Right atrium auricular region (tissue), 2 donors: ENCODE results near the gene IP6K2. TPM values are rescaled to one million over a fixed set of nuclear protein-coding genes. Genes with fewer than 3 reads are reported as not detected.

Experiments used
- DNase-seq: peaks from one replicate; pipeline ENCODE4 v3.0.0-alpha.2; 2019; ENCODE audit warnings: low spot score
- H3K27ac ChIP-seq, 2 donors: fragments of 200-600 bp; sonication (generic); 1 replicate in 1 of 2; 2 replicates in 1 of 2; pipeline ENCODE4 v1.5.1; 2016 to 2019
- H3K27me3 ChIP-seq, 2 donors: fragments of 200-600 bp; sonication (generic); one replicate each; pipeline versions ENCODE4 v1.5.1 to v1.6.0; 2017 to 2019
- H3K36me3 ChIP-seq: fragments of 200-600 bp; sonication (generic); one replicate; pipeline ENCODE4 v1.5.1; 2016
- H3K4me1 ChIP-seq, 2 donors: fragments of 200-600 bp; sonication (generic); one replicate each; pipeline versions ENCODE4 v1.5.1 to v1.6.0; 2017 to 2019
- H3K4me3 ChIP-seq, 2 donors: fragments of 200-600 bp; sonication (generic); 1 replicate in 1 of 2; 2 replicates in 1 of 2; pipeline ENCODE4 v1.5.1; 2017 to 2019; ENCODE audit warnings: mild to moderate bottlenecking in 1 of 2, moderate library complexity in 1 of 2
- H3K9me3 ChIP-seq, 2 donors: fragments of 200-600 bp; sonication (generic); one replicate each; pipeline ENCODE4 v1.5.1; 2019
- CTCF ChIP-seq, 2 donors: fragments of 200-600 bp; sonication (generic); IDR thresholded peaks; one replicate each; pipeline ENCODE4 v1.5.1; 2019; ENCODE audit warnings: antibody characterized with exemption in 2 of 2
- total RNA-seq, 2 donors: library from RNA; depleted of rRNA; stranded (reverse); fragments of >200 nt; gene quantifications; one replicate each; pipeline ENCODE4 v1.1.0, GENCODE V29; 2016

Gene IP6K2
- total RNA-seq, 2 donors from 2014 or later = 35.7 to 39.6 TPM

- peaks cover 59% of the 10 kb centered on the region for H3K36me3 ChIP-seq
- peaks cover 0 to 42% of the 10 kb centered on the region in 2 donors for H3K4me1 ChIP-seq
- DNase-seq = no peak
- H3K27ac ChIP-seq = peak overlapping the region; percentile 85 to 91
- H3K9me3 ChIP-seq = no peaks in the 10 kb centered on the region
- no peak for TF ChIP-seq CTCF (IDR thresholded peaks at IDR 0.05)
- no peaks in the 10 kb centered on the region for H3K27me3 ChIP-seq
- peak overlapping the region; percentile 90 to 94 for H3K4me3 ChIP-seq
Measured at GRCh38 chr3:48685293-48685602, 31.8 kb downstream of the IP6K2 start.

- no peak for TF ChIP-seq CTCF (IDR thresholded peaks at IDR 0.05)
- H3K4me3 ChIP-seq = peak overlapping the region; percentile 90 to 94
- no peaks in the 10 kb centered on the region for H3K9me3 ChIP-seq
- H3K27me3 ChIP-seq = no peaks in the 10 kb centered on the region
- peak overlapping the region; percentile 85 to 91 for H3K27ac ChIP-seq
- peaks cover 0 to 42% of the 10 kb centered on the region in 2 donors for H3K4me1 ChIP-seq
- DNase-seq = peak; percentile 81
- H3K36me3 ChIP-seq = peaks cover 59% of the 10 kb centered on the region
Measured at GRCh38 chr3:48684480-48685143, 32.4 kb downstream of the IP6K2 start.

GRCh38 chr3:48684054-48684349, 33.0 kb downstream of the IP6K2 start:
- DNase-seq = no peak
- Histone ChIP-seq H3K4me1 (peaks cover 0 to 42% of the 10 kb centered on the region in 2 donors), H3K36me3 (peaks cover 59% of the 10 kb centered on the region), H3K27ac (peak overlapping the region; percentile 85 to 91), H3K4me3 (peak overlapping the region; percentile 90 to 94), H3K9me3 (no peaks in the 10 kb centered on the region), H3K27me3 (no peaks in the 10 kb centered on the region)
- TF ChIP-seq CTCF (IDR thresholded peaks at IDR 0.05) = no peak

GRCh38 chr3:48682786-48683185, 34.2 kb downstream of the IP6K2 start:
- Histone ChIP-seq H3K9me3 (no peaks in the 10 kb centered on the region), H3K36me3 (peaks cover 56% of the 10 kb centered on the region), H3K4me3 (peak overlapping the region in 1 of 2 donors; percentile 94), H3K27me3 (no peaks in the 10 kb centered on the region), H3K27ac (peak overlapping the region; percentile 85 to 91), H3K4me1 (peaks cover 0 to 42% of the 10 kb centered on the region in 2 donors)
- TF ChIP-seq CTCF (IDR thresholded peaks at IDR 0.05) = no peak
- DNase-seq = no peak

GRCh38 chr3:48681974-48682610, 34.9 kb downstream of the IP6K2 start:
- Histone ChIP-seq H3K4me3 (no peak overlapping the region), H3K36me3 (peaks cover 49% of the 10 kb centered on the region), H3K9me3 (no peaks in the 10 kb centered on the region), H3K4me1 (peaks cover 0 to 37% of the 10 kb centered on the region in 2 donors), H3K27ac (no peak overlapping the region), H3K27me3 (no peaks in the 10 kb centered on the region)
- no peak for TF ChIP-seq CTCF (IDR thresholded peaks at IDR 0.05)
- no peak for DNase-seq

GRCh38 chr3:48681541-48681880, 35.5 kb downstream of the IP6K2 start:
- Histone ChIP-seq H3K27me3 (no peaks in the 10 kb centered on the region), H3K4me3 (no peak overlapping the region), H3K27ac (no peak overlapping the region), H3K9me3 (no peaks in the 10 kb centered on the region), H3K4me1 (peaks cover 0 to 33% of the 10 kb centered on the region in 2 donors), H3K36me3 (peaks cover 51% of the 10 kb centered on the region)
- no peak for TF ChIP-seq CTCF (IDR thresholded peaks at IDR 0.05)
- no peak for DNase-seq
